Activated T-cell treated with anti-CD3 and anti-CD28 coated beads, Interleukin-2, amount 50 U/mL, for 1 hour (primary cell): Measurements from ENCODE around the gene PTPRJ.
"Not testable (repeated sequence)": the region's sequence is repeated elsewhere in the genome, so short reads cannot be mapped to it uniquely, and the experiment has no call there.

Experiments
- DNase-seq: peaks from one replicate; pipeline ENCODE4 v3.0.0-alpha.2; 2020

The PTPRJ gene

GRCh38 chr11:48020092-48020755 lies 39.9 kb downstream of the PTPRJ start:
- DNase-seq = no peak

- DNase-seq = not testable (repeated sequence)
Measured at GRCh38 chr11:48021201-48021820, 41.0 kb downstream of the PTPRJ start.

GRCh38 chr11:48022445-48022844 lies 42.1 kb downstream of the PTPRJ start:
- no peak for DNase-seq

- not testable (repeated sequence) for DNase-seq
Measured at GRCh38 chr11:48023608-48024007, 43.2 kb downstream of the PTPRJ start.

GRCh38 chr11:48024635-48025071 lies 44.3 kb downstream of the PTPRJ start:
- DNase-seq = no peak

GRCh38 chr11:48025293-48025983 lies 45.1 kb downstream of the PTPRJ start:
- DNase-seq = no peak

GRCh38 chr11:48025984-48026340 lies 45.6 kb downstream of the PTPRJ start:
- DNase-seq = no peak

GRCh38 chr11:48028914-48029680 lies 48.7 kb downstream of the PTPRJ start:
- no peak for DNase-seq

GRCh38 chr11:48029681-48030290 lies 49.4 kb downstream of the PTPRJ start:
- no peak for DNase-seq

GRCh38 chr11:48031602-48032001 lies 51.2 kb downstream of the PTPRJ start:
- DNase-seq = no peak

GRCh38 chr11:48032721-48033120 lies 52.4 kb downstream of the PTPRJ start:
- DNase-seq = no peak

- no peak for DNase-seq
Measured at GRCh38 chr11:48033918-48034341, 53.6 kb downstream of the PTPRJ start.

- DNase-seq = no peak
Measured at GRCh38 chr11:48034926-48035871, 54.8 kb downstream of the PTPRJ start.

- no peak for DNase-seq
Measured at GRCh38 chr11:48036011-48036410, 55.7 kb downstream of the PTPRJ start.

- no peak for DNase-seq
Measured at GRCh38 chr11:48036466-48036865, 56.1 kb downstream of the PTPRJ start.

GRCh38 chr11:48037709-48038468 lies 57.5 kb downstream of the PTPRJ start:
- no peak for DNase-seq

GRCh38 chr11:48040830-48041444 lies 60.6 kb downstream of the PTPRJ start:
- no peak for DNase-seq

- no peak for DNase-seq
Measured at GRCh38 chr11:48041877-48042695, 61.7 kb downstream of the PTPRJ start.
